C4-2B (cell line): ENCODE measurements around the gene NCAM2.
A peak's percentile ranks its signal among the peaks of the same experiment; 100 is the strongest.

ENCODE experiments used
- ZFX ChIP-seq: fragments of 450-650 bp; IDR thresholded peaks from 2 replicates; pipeline ENCODE4 v1.6.1; 2017
- TF ChIP-seq, protein P1 (sequence below): fragments of 450-650 bp; conservative IDR thresholded peaks from 2 replicates; pipeline ENCODE4 v1.5.1; 2017; ENCODE audit warnings: mild to moderate bottlenecking

DNA sequence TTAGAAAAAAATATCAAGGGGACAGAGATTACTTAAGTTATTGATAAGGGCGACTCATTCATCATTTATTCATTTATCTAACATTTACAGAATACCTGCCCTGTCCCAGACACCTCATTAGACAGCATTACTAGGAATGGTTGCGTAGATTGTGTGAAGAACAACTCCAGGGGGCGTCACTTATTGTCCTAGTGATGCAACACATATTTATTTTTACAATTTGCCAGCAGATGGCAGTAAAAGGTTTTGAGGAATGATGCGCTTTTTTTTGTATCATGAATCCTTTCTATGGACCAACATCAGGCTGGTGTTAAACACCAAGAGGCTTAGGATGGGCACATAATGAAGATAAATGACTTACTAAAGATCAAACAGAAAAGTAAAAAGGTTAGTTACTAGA is 5.5 kb downstream of the NCAM2 start:
- TF ChIP-seq, protein P1, sequence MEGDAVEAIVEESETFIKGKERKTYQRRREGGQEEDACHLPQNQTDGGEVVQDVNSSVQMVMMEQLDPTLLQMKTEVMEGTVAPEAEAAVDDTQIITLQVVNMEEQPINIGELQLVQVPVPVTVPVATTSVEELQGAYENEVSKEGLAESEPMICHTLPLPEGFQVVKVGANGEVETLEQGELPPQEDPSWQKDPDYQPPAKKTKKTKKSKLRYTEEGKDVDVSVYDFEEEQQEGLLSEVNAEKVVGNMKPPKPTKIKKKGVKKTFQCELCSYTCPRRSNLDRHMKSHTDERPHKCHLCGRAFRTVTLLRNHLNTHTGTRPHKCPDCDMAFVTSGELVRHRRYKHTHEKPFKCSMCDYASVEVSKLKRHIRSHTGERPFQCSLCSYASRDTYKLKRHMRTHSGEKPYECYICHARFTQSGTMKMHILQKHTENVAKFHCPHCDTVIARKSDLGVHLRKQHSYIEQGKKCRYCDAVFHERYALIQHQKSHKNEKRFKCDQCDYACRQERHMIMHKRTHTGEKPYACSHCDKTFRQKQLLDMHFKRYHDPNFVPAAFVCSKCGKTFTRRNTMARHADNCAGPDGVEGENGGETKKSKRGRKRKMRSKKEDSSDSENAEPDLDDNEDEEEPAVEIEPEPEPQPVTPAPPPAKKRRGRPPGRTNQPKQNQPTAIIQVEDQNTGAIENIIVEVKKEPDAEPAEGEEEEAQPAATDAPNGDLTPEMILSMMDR, result peak; percentile 52
- TF ChIP-seq ZFX, result no peak
